Caki2 (cell line): ENCODE results near the gene EPB41L4A. TPM values are rescaled to one million over a fixed set of nuclear protein-coding genes. Genes with fewer than 3 reads are reported as not detected.
"Not testable (repeated sequence)": the region's sequence is repeated elsewhere in the genome, so short reads cannot be mapped to it uniquely, and the experiment has no call there.

Experiments used
- DNase-seq: peaks from one replicate; pipeline ENCODE4 v3.0.0-alpha.2; 2015; ENCODE audit warnings: low read depth
- in situ Hi-C: cut with HindIII; loops from 2 replicates; pipeline ENCODE4 v1.10.0; 2016; ENCODE audit warnings: low sequenced_read_pairs, low pct_unique_long_range_greater_than_20kb, mixed read lengths
- total RNA-seq: library from RNA; depleted of rRNA; stranded (reverse); fragments of >200 nt; shearing (Covaris generic); gene quantifications from 2 replicates; pipeline ENCODE4 v1.2.3, GENCODE V29; 2014; ENCODE audit warnings: low replicate concordance

The EPB41L4A gene
- total RNA-seq, 1 experiment from 2014 or later: 20.7 TPM

- DNase-seq: no peak
- in situ Hi-C loops: no loop called here
Measured at GRCh38 chr5:112407666-112408065, 11.4 kb downstream of the EPB41L4A start.

GRCh38 chr5:112407240-112407639 lies 11.8 kb downstream of the EPB41L4A start:
- DNase-seq: no peak
- in situ Hi-C loops: no loop called here

- in situ Hi-C loops: no loop called here
- no peak for DNase-seq
Measured at GRCh38 chr5:112403069-112403468, 16.0 kb downstream of the EPB41L4A start.

GRCh38 chr5:112401924-112402323 lies 17.2 kb downstream of the EPB41L4A start:
- in situ Hi-C loops: no loop called here
- DNase-seq: no peak

GRCh38 chr5:112397690-112398089 lies 21.4 kb downstream of the EPB41L4A start:
- in situ Hi-C loops: no loop called here
- DNase-seq: no peak

- in situ Hi-C loops: no loop called here
- no peak for DNase-seq
Measured at GRCh38 chr5:112396430-112396829, 22.6 kb downstream of the EPB41L4A start.

GRCh38 chr5:112395299-112395698 lies 23.8 kb downstream of the EPB41L4A start:
- in situ Hi-C loops, DNase-seq: not testable (repeated sequence)

- DNase-seq: no peak
- in situ Hi-C loops: no loop called here
Measured at GRCh38 chr5:112390327-112390726, 28.8 kb downstream of the EPB41L4A start.

- DNase-seq: no peak
- in situ Hi-C loops: no loop called here
Measured at GRCh38 chr5:112388739-112389138, 30.3 kb downstream of the EPB41L4A start.

GRCh38 chr5:112388074-112388473 lies 31.0 kb downstream of the EPB41L4A start:
- in situ Hi-C loops: no loop called here
- no peak for DNase-seq

GRCh38 chr5:112386766-112387165 lies 32.3 kb downstream of the EPB41L4A start:
- in situ Hi-C loops: no loop called here
- no peak for DNase-seq

- no peak for DNase-seq
- in situ Hi-C loops: no loop called here
Measured at GRCh38 chr5:112385969-112386368, 33.1 kb downstream of the EPB41L4A start.

- in situ Hi-C loops: no loop called here
- DNase-seq: no peak
Measured at GRCh38 chr5:112385566-112385965, 33.5 kb downstream of the EPB41L4A start.

GRCh38 chr5:112384523-112384922 lies 34.6 kb downstream of the EPB41L4A start:
- DNase-seq: no peak
- in situ Hi-C loops: no loop called here

- in situ Hi-C loops: no loop called here
- no peak for DNase-seq
Measured at GRCh38 chr5:112382886-112383285, 36.2 kb downstream of the EPB41L4A start.

GRCh38 chr5:112381521-112381920 lies 37.6 kb downstream of the EPB41L4A start:
- in situ Hi-C loops: no loop called here
- no peak for DNase-seq

GRCh38 chr5:112379542-112380325 lies 39.3 kb downstream of the EPB41L4A start:
- in situ Hi-C loops: no loop called here
- no peak for DNase-seq

GRCh38 chr5:112374818-112375217 lies 44.3 kb downstream of the EPB41L4A start:
- in situ Hi-C loops: no loop called here
- no peak for DNase-seq

GRCh38 chr5:112374356-112374755 lies 44.7 kb downstream of the EPB41L4A start:
- no peak for DNase-seq
- in situ Hi-C loops: no loop called here

GRCh38 chr5:112373885-112374284 lies 45.2 kb downstream of the EPB41L4A start:
- in situ Hi-C loops: no loop called here
- DNase-seq: no peak
